Measurements from ENCODE around the gene ADD3.

- TF ChIP-seq CTCF (conservative IDR thresholded peaks at IDR 0.05 in 1 of 2, IDR thresholded peaks at IDR 0.05 in 1 of 2; ENCODE audit: extremely low read depth in 1 of 2, insufficient read depth in 1 of 2, low read depth in 1 of 2, low read length in 2 of 2) (no peak), EZH2 (IDR thresholded peaks at IDR 0.05; ENCODE audit: borderline replicate concordance, low read length) (no peak)
Measured at GRCh38 chr10:110076559-110077318, 69.0 kb downstream of the ADD3 start.

All from mammary epithelial cell (primary cell).